ENCODE data around the gene SPTBN5.

Gene SPTBN5

DNA sequence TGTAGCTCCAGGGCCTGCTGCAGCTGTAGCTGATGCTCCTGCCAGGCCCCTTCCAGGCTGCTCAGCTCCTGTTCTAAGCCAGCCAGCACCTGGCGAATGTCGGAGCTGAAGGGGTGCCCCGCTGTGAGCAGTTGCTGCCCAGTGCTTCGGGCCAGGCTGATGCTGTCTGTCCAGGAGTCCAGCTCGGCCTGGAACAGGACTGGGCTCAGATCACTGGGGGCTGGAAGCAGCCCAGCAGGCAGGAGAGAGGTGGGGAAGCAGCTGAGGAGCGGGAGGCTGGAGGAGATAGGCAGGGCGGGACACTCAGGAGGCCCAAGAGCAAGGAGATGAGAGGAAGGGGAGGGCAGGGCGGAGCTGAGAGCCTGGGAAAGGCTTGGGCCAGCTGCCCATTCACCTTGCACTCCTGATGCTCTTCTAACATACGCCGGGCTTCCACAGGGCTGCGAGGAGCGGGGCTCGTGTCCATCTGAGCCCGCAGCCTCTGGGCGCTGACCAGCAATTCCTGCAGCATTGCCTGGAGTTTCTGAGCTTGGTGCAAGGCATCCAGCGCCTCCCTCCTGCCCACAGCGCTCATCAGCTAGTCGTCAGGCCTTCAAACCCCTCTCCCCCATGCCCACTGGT lies 32.0 kb downstream of the SPTBN5 start:
- DNase-seq: no peak

GRCh38 chr15:41860049-41860828 lies 33.6 kb downstream of the SPTBN5 start:
- DNase-seq: no peak

GRCh38 chr15:41858756-41859155 lies 35.1 kb downstream of the SPTBN5 start:
- DNase-seq: no peak

DNA sequence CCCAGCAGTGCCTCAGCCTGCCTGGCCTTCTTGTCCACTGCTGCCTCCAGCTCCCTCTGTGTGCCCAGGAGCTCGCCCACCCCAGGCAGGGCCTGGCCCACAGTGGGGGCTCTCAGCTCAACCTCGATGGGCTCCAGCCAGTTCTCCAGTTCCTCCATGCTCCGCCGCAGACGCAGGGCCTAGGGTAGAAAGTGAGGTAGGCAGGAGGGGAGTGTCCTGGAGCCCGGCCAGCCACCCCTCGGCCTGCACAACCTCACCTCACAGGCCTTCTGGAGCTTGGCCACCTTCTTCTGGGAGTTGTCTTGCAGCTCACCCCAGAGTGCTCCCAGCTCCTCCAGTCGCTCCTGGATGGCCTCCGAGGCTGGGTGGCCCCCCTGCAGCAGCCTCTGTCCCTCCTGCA lies 36.5 kb downstream of the SPTBN5 start:
- no peak for DNase-seq

GRCh38 chr15:41856716-41857115 lies 37.1 kb downstream of the SPTBN5 start:
- no peak for DNase-seq

DNA sequence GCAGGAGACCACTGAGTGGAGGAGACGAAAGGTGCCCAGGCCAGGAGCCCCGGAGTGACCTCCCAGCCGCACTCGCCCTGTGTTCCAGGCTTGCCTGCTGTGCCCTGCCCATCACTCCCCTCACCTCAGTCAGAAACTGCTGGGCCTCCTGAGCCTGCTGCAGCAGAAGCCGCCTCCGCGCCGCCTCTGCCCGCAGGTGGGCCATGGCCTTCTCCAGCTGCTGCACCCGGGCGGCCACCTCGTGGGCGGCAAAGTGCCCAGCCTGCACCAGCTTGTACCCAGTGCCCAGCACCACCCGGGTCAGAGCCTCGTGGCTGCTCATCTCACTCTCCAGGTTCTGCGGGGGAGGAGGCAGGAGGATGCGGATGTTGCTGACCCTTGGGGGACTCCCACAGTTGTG lies 37.6 kb downstream of the SPTBN5 start:
- no peak for DNase-seq

- no peak for DNase-seq
Measured at GRCh38 chr15:41855261-41855961, 38.4 kb downstream of the SPTBN5 start.

GRCh38 chr15:41854443-41854842 lies 39.4 kb downstream of the SPTBN5 start:
- no peak for DNase-seq

DNA sequence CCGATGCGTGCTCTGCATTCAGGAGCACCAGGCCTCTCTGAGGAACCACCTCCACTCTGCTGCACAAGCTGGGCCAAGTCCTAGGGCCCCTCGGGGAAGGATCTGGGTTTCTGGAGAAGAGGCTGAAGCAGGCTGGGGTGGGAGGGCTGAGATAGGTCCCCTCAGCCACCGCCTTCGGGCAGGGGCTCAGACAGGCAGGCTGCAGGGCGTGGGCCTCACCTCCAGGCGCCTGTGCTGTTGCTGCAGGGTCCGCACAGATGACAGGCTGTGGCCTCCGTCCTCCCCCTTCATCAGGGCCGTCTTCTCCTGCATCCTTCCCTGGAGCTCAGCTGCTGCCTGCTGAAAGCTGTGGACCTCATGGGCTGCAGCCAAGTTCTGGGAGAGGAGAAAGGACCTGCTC lies 40.0 kb downstream of the SPTBN5 start:
- no peak for DNase-seq

GRCh38 chr15:41852736-41853590 lies 40.9 kb downstream of the SPTBN5 start:
- DNase-seq: no peak

- DNase-seq: no peak
Measured at GRCh38 chr15:41851755-41852370, 42.0 kb downstream of the SPTBN5 start.

GRCh38 chr15:41851167-41851523 lies 42.7 kb downstream of the SPTBN5 start:
- DNase-seq: no peak

GRCh38 chr15:41850482-41851166 lies 43.2 kb downstream of the SPTBN5 start:
- DNase-seq: no peak

- DNase-seq: no peak
Measured at GRCh38 chr15:41849861-41850260, 44.0 kb downstream of the SPTBN5 start.

DNA sequence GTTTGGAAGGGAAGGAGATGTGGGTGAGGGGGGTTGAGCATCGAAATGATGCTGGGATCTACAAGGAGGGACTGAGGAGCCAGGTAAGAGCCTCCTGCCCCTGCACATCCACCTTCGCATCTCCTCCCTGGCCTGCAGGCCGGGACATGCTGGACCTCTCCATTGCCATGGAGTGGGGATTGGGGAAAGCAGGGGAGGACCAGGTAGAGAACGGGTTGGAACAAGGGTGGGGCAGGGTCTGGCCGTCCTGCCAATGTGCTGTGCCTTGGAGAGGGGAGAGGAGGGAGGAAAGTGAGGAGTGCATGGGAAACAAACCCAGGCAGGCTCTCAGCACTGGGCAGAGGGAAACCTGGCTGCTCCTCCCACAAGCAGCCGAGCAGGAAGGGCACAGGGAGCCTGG lies 44.6 kb downstream of the SPTBN5 start:
- no peak for DNase-seq

- DNase-seq: peak; percentile 17
Measured at GRCh38 chr15:41848631-41849030, 45.2 kb downstream of the SPTBN5 start.

GRCh38 chr15:41847981-41848380 lies 45.9 kb downstream of the SPTBN5 start:
- no peak for DNase-seq

- no peak for DNase-seq
Measured at GRCh38 chr15:41847206-41847605, 46.6 kb downstream of the SPTBN5 start.

GRCh38 chr15:41844814-41845213 lies 49.0 kb downstream of the SPTBN5 start:
- no peak for DNase-seq

GRCh38 chr15:41843571-41843970 lies 50.3 kb downstream of the SPTBN5 start:
- DNase-seq: no peak

DNA sequence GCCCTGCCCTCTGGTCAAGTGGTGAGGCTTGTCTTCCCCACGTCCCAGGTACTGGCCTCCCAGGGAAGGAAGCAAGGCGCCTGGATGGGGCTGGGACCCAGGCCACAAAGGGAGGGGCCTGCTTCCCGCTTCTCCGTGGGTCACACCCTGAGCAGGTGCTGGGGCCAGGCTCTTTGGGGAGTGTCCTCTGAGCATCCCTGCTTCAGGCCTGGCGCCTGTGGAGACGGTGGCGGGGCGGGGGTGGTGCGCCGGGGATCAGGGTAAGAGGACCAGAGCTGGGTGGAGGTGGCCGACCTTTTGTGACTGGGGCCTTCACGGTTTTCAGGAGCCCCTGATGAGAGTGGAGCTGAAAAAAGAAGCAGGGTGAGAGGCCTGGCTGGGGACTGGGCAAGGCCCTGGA lies 51.6 kb downstream of the SPTBN5 start:
- DNase-seq: no peak

- no peak for DNase-seq
Measured at GRCh38 chr15:41841131-41841530, 52.7 kb downstream of the SPTBN5 start.

Measured in activated CD4-positive, alpha-beta T cell treated with anti-CD3 and anti-CD28 coated beads, Interleukin-2, amount 50 U/mL, for 16 hours (primary cell).